ENCODE measurements around the gene FSCB. TPM values are rescaled to one million over a fixed set of nuclear protein-coding genes. Genes with fewer than 3 reads are reported as not detected.
"Not testable (repeated sequence)": the region's sequence is repeated elsewhere in the genome, so short reads cannot be mapped to it uniquely, and the experiment has no call there.

Gene FSCB
- total RNA-seq, 1 experiment from 2014 or later: not detected

GRCh38 chr14:44529026-44529425 is 21.9 kb upstream of the FSCB start:
- no TSS peak for BruUV-seq (replicated peaks)
- no peaks in the 10 kb centered on the region for H3K36me3 ChIP-seq (ENCODE audit: insufficient read depth, low read length, poor library complexity, severe bottlenecking)
- H3K4me1 ChIP-seq (ENCODE audit: insufficient read depth, low read length, poor library complexity, severe bottlenecking): peaks cover 19% of the 10 kb centered on the region
- TF ChIP-seq EZH2 (IDR thresholded peaks at IDR 0.05; ENCODE audit: borderline replicate concordance, low read depth, low read length, poor library complexity, severe bottlenecking) (no peak), CTCF (conservative IDR thresholded peaks at IDR 0.05; ENCODE audit: low read depth, low read length) (no peak)
- no peaks in the 10 kb centered on the region for H3K27me3 ChIP-seq (replicated peaks; ENCODE audit: insufficient read depth, low read depth, low read length, poor library complexity)
- no peak overlapping the region for H3K4me3 ChIP-seq (ENCODE audit: low read depth, low read length, poor library complexity, severe bottlenecking)
- DNase-seq (ENCODE audit: low spot score): peak; percentile 81
- intact Hi-C loops (cut with micrococcal nuclease; ENCODE audit: unreplicated experiment): no loop called here
- POLR2A ChIA-PET (ENCODE audit: low non-redundant PET): no interaction called here
- CTCF ChIA-PET: no interaction called here
- H3K27ac ChIP-seq (ENCODE audit: low read depth, low read length, poor library complexity, severe bottlenecking): peak overlapping the region; percentile 41
- H3K9me3 ChIP-seq (ENCODE audit: low read depth, low read length, poor library complexity, severe bottlenecking): no peaks in the 10 kb centered on the region

DNA sequence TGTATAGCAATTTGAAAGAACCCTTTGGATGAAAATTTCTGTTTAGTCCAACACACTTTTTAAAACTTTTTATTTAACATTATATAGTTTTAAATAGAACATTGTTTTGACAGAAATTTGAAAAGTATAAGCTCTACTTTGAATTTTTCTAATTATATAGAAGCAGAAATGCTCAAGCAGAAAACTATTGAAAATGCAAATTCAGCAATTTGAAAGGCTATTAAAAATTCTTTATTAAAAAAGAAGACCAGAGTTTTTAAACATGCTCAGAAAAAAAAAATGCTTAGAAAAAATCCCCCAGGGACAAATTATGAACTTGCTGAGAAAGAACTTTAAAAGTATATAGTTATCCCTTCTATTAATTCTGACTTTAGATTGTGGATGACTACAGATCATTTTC is 21.1 kb upstream of the FSCB start:
- Histone ChIP-seq H3K9me3 (ENCODE audit: low read depth, low read length, poor library complexity, severe bottlenecking) (no peaks in the 10 kb centered on the region), H3K4me1 (ENCODE audit: insufficient read depth, low read length, poor library complexity, severe bottlenecking) (peaks cover 19% of the 10 kb centered on the region), H3K36me3 (ENCODE audit: insufficient read depth, low read length, poor library complexity, severe bottlenecking) (no peaks in the 10 kb centered on the region), H3K4me3 (ENCODE audit: low read depth, low read length, poor library complexity, severe bottlenecking) (no peak overlapping the region), H3K27me3 (replicated peaks; ENCODE audit: insufficient read depth, low read depth, low read length, poor library complexity) (no peaks in the 10 kb centered on the region), H3K27ac (ENCODE audit: low read depth, low read length, poor library complexity, severe bottlenecking) (no peak overlapping the region)
- TF ChIP-seq CTCF (conservative IDR thresholded peaks at IDR 0.05; ENCODE audit: low read depth, low read length): no peak
- no peak for TF ChIP-seq EZH2 (IDR thresholded peaks at IDR 0.05; ENCODE audit: borderline replicate concordance, low read depth, low read length, poor library complexity, severe bottlenecking)
- POLR2A ChIA-PET (ENCODE audit: low non-redundant PET): no interaction called here
- intact Hi-C loops (cut with micrococcal nuclease; ENCODE audit: unreplicated experiment): no loop called here
- BruUV-seq (replicated peaks): no TSS peak
- CTCF ChIA-PET: no interaction called here
- no peak for DNase-seq (ENCODE audit: low spot score)

- intact Hi-C loops (cut with micrococcal nuclease; ENCODE audit: unreplicated experiment): no loop called here
- Histone ChIP-seq H3K9me3 (ENCODE audit: low read depth, low read length, poor library complexity, severe bottlenecking) (no peaks in the 10 kb centered on the region), H3K36me3 (ENCODE audit: insufficient read depth, low read length, poor library complexity, severe bottlenecking) (no peaks in the 10 kb centered on the region), H3K4me3 (ENCODE audit: low read depth, low read length, poor library complexity, severe bottlenecking) (no peak overlapping the region), H3K27me3 (replicated peaks; ENCODE audit: insufficient read depth, low read depth, low read length, poor library complexity) (no peaks in the 10 kb centered on the region), H3K4me1 (ENCODE audit: insufficient read depth, low read length, poor library complexity, severe bottlenecking) (peaks cover 19% of the 10 kb centered on the region), H3K27ac (ENCODE audit: low read depth, low read length, poor library complexity, severe bottlenecking) (no peak overlapping the region)
- DNase-seq (ENCODE audit: low spot score): no peak
- BruUV-seq (replicated peaks): no TSS peak
- TF ChIP-seq CTCF (conservative IDR thresholded peaks at IDR 0.05; ENCODE audit: low read depth, low read length): no peak
- POLR2A ChIA-PET (ENCODE audit: low non-redundant PET): no interaction called here
- CTCF ChIA-PET: no interaction called here
These were observed 18.2 kb upstream of the FSCB start for GRCh38 chr14:44525237-44525636.

GRCh38 chr14:44515668-44516067 is 8.6 kb upstream of the FSCB start:
- H3K27me3 ChIP-seq (replicated peaks; ENCODE audit: insufficient read depth, low read depth, low read length, poor library complexity); H3K27ac ChIP-seq (ENCODE audit: low read depth, low read length, poor library complexity, severe bottlenecking); CTCF ChIA-PET; H3K36me3 ChIP-seq (ENCODE audit: insufficient read depth, low read length, poor library complexity, severe bottlenecking); POLR2A ChIA-PET (ENCODE audit: low non-redundant PET); H3K4me3 ChIP-seq (ENCODE audit: low read depth, low read length, poor library complexity, severe bottlenecking); BruUV-seq (replicated peaks); H3K9me3 ChIP-seq (ENCODE audit: low read depth, low read length, poor library complexity, severe bottlenecking); DNase-seq (ENCODE audit: low spot score); intact Hi-C loops (cut with micrococcal nuclease; ENCODE audit: unreplicated experiment); H3K4me1 ChIP-seq (ENCODE audit: insufficient read depth, low read length, poor library complexity, severe bottlenecking): not testable (repeated sequence)
